K562 (cell line): ENCODE data around the gene NCAM2. TPM values are rescaled to one million over a fixed set of nuclear protein-coding genes. Genes with fewer than 3 reads are reported as not detected.
A peak's percentile ranks its signal among the peaks of the same experiment; 100 is the strongest.

Experiments
- ATAC-seq: fragments of 200-7000 bp; cut with Tn5 transposase; 3 replicates; pipeline ENCODE4 v1.9.1; 2020; ENCODE audit warnings: moderate library complexity
- BruUV-seq: library from RNA; stranded (reverse); fragments of 400-500 nt; replicated peaks from 2 replicates; lab custom pipeline; 2021; lab: Mats Ljungman, UMichigan
- CTCF ChIA-PET: fragments of 300-600 bp; formaldehyde crosslinking; extraction: SDS; loops from one replicate; lab custom pipeline; 2021; ENCODE audit warnings: low intra/inter-chr PET ratio; lab: Yijun Ruan, JAX
- POLR2A ChIA-PET: fragments of 300-600, 350-650 bp; sonication (Branson Sonifier 250); formaldehyde crosslinking; extraction: SDS; loops from one replicate; lab custom pipeline; 2021; ENCODE audit warnings: antibody characterized with exemption, inconsistent platforms; lab: Yijun Ruan, JAX
- DNase-seq, 4 experiments: peaks; one replicate each; pipeline versions ENCODE4 v3.0.0 to v3.0.0-alpha.2; 2011 to 2018; ENCODE audit warnings: low spot score in 3 of 4, mixed read lengths in 3 of 4; ENCODE audit errors: extremely low read depth in 1 of 4
- FAIRE-seq: peaks from 2 replicates; lab custom pipeline; 2011; peaks lifted over from hg19 to GRCh38; lab: Jason Lieb, UNC
- H2AFZ ChIP-seq: 2 replicates; pipeline ENCODE4 v1.6.0; 2011; ENCODE audit warnings: low read depth, low read length, control low read depth, inconsistent platforms
- H3K27ac ChIP-seq: fragments of 200-600 bp; 3 replicates; pipeline ENCODE4 v1.8.0; 2011; ENCODE audit warnings: low read depth, mild to moderate bottlenecking, control low read depth, inconsistent platforms, low read length, moderate library complexity, mixed read lengths; ENCODE audit errors: extremely low read depth
- H3K27me3 ChIP-seq, 2 experiments: fragments of 300-600 bp in 1 of 2; 2 replicates in 1 of 2; 3 replicates in 1 of 2; pipeline versions ENCODE4 v1.6.0 to v1.8.0; 2011; ENCODE audit warnings: inconsistent platforms in 2 of 2, low read length in 2 of 2, mild to moderate bottlenecking in 1 of 2, mixed read lengths in 1 of 2, moderate library complexity in 1 of 2; ENCODE audit not compliant: control insufficient read depth in 2 of 2, insufficient read depth in 2 of 2
- H3K36me3 ChIP-seq: fragments of 300-600 bp; 3 replicates; pipeline ENCODE4 v1.8.0; 2011; ENCODE audit warnings: mild to moderate bottlenecking, low read length, inconsistent platforms; ENCODE audit not compliant: control insufficient read depth, insufficient read depth
- H3K4me1 ChIP-seq, 2 experiments: fragments of 200-600 bp in 1 of 2; replicated peaks in 1 of 2; 2 replicates in 1 of 2; 3 replicates in 1 of 2; pipeline versions ENCODE4 v1.5.1 to v1.8.0; 2011; ENCODE audit warnings: inconsistent platforms in 2 of 2, low read length in 2 of 2, mild to moderate bottlenecking in 1 of 2, mixed read lengths in 1 of 2, moderate library complexity in 1 of 2; ENCODE audit not compliant: control insufficient read depth in 2 of 2, insufficient read depth in 2 of 2
- H3K4me2 ChIP-seq: 2 replicates; pipeline ENCODE4 v1.6.1; 2011; ENCODE audit warnings: low read length, control low read depth, inconsistent platforms, mixed read lengths; ENCODE audit not compliant: insufficient read depth
- H3K4me3 ChIP-seq: fragments of 200-600 bp; sonication (generic), shearing (Covaris generic); 2 replicates; pipeline ENCODE4 v1.5.1; 2016; ENCODE audit warnings: control low read depth, inconsistent platforms
- H3K79me2 ChIP-seq: fragments of 200-600 bp; 3 replicates; pipeline ENCODE4 v1.8.0; 2011; ENCODE audit warnings: low read length, inconsistent platforms; ENCODE audit not compliant: control insufficient read depth, insufficient read depth
- H3K9ac ChIP-seq, 2 experiments: 2 replicates each; pipeline versions ENCODE4 v1.6.0 to v1.6.1; 2011; ENCODE audit warnings: low read depth in 2 of 2, low read length in 2 of 2, control low read depth in 1 of 2, inconsistent platforms in 1 of 2, mild to moderate bottlenecking in 1 of 2, mixed read lengths in 1 of 2; ENCODE audit not compliant: insufficient read depth in 1 of 2
- H3K9me1 ChIP-seq: one replicate; pipeline ENCODE4 v1.6.0; 2011; ENCODE audit warnings: inconsistent platforms, mild to moderate bottlenecking, low read length, moderate library complexity; ENCODE audit not compliant: control insufficient read depth, insufficient read depth
- H3K9me3 ChIP-seq: replicated peaks from 2 replicates; pipeline ENCODE4 v1.5.1; 2011; ENCODE audit warnings: low read depth, low read length, inconsistent platforms; ENCODE audit not compliant: control insufficient read depth, insufficient read depth
- H4K20me1 ChIP-seq: replicated peaks from 2 replicates; pipeline ENCODE4 v1.6.1; 2011; ENCODE audit warnings: low read length, inconsistent platforms, mixed read lengths; ENCODE audit not compliant: control insufficient read depth, insufficient read depth
- BACH1 ChIP-seq: fragments of 200-800 bp; sonication (Bioruptor generic); IDR thresholded peaks from 2 replicates; pipeline ENCODE4 v1.6.1; 2016; ENCODE audit warnings: missing genetic modification characterization, missing compliant biosample characterization
- KAT8 ChIP-seq: fragments of 450-650 bp; IDR thresholded peaks from 2 replicates; pipeline ENCODE4 v1.6.1; 2016; ENCODE audit warnings: low read depth, mild to moderate bottlenecking
- MTF1 ChIP-seq: fragments of 250-450 bp; sonication (Bioruptor Pico); IDR thresholded peaks from 2 replicates; pipeline ENCODE4 v1.9.0; 2021; ENCODE audit warnings: moderate library complexity, mild to moderate bottlenecking, inconsistent platforms, borderline replicate concordance
- PHB ChIP-seq: fragments of 250-450 bp; sonication (Bioruptor Pico); IDR thresholded peaks from 2 replicates; pipeline ENCODE4 v1.5.0; 2021
- PHF20 ChIP-seq: fragments of 450-650 bp; IDR thresholded peaks from 2 replicates; pipeline ENCODE4 v1.6.1; 2018; ENCODE audit not compliant: partially characterized antibody
- PRMT5 ChIP-seq: sonication (generic); formaldehyde crosslinking; IDR thresholded peaks from 2 replicates; pipeline ENCODE4 v1.5.0; 2020; ENCODE audit warnings: missing genetic modification reagents
- SMARCB1 ChIP-seq: IDR thresholded peaks from 2 replicates; pipeline ENCODE4 v1.6.1; 2011; ENCODE audit warnings: improper control_type of control experiment, low read depth; ENCODE audit not compliant: insufficient read length
- TFAP4 ChIP-seq: sonication (generic); formaldehyde crosslinking; IDR thresholded peaks from 2 replicates; pipeline ENCODE4 v1.8.0; 2022; ENCODE audit warnings: missing genetic modification reagents, mild to moderate bottlenecking, moderate library complexity, borderline replicate concordance
- THAP7 ChIP-seq: fragments of 250-450 bp; sonication (Bioruptor Pico); IDR thresholded peaks from 2 replicates; pipeline ENCODE4 v1.5.0; 2021
- U2AF2 ChIP-seq: fragments of 200-400 bp; formaldehyde crosslinking; optimal IDR thresholded peaks from 2 replicates; pipeline ENCODE3; 2017; ENCODE audit warnings: low read depth, mild to moderate bottlenecking, low read length
- ZNF24 ChIP-seq: fragments of 450-650 bp; IDR thresholded peaks from 2 replicates; pipeline ENCODE4 v1.6.1; 2016
- ZNF263 ChIP-seq: sonication (generic); formaldehyde crosslinking; IDR thresholded peaks from 2 replicates; pipeline ENCODE4 v1.8.0; 2022; ENCODE audit warnings: mild to moderate bottlenecking, missing genetic modification reagents, borderline replicate concordance
- ZNF3 ChIP-seq: fragments of 250-450 bp; sonication (Bioruptor Pico); IDR thresholded peaks from 2 replicates; pipeline ENCODE4 v1.5.0; 2021; ENCODE audit warnings: mild to moderate bottlenecking, moderate library complexity
- ZNF431 ChIP-seq: sonication (generic); formaldehyde crosslinking; IDR thresholded peaks from 2 replicates; pipeline ENCODE4 v1.8.0; 2022; ENCODE audit warnings: mild to moderate bottlenecking, missing genetic modification reagents
- ZNF551 ChIP-seq: fragments of 250-450 bp; sonication (Bioruptor Pico); IDR thresholded peaks from 2 replicates; pipeline ENCODE4 v1.5.0; 2021; ENCODE audit warnings: mild to moderate bottlenecking, moderate library complexity
- ZSCAN29 ChIP-seq: fragments of 450-650 bp; IDR thresholded peaks from 2 replicates; pipeline ENCODE4 v1.6.1; 2017
- ZSCAN32 ChIP-seq: fragments of 450-650 bp; formaldehyde crosslinking; IDR thresholded peaks from 2 replicates; pipeline ENCODE4 v1.4.0; 2020; ENCODE audit warnings: mild to moderate bottlenecking, moderate library complexity
- WGBS: fragments of 100-300 bp; shearing (Covaris generic); methylation state at CpG from one replicate; pipeline ENCODE4 v1.1.6; 2016; ENCODE audit warnings: low coverage, mixed read lengths; ENCODE audit not compliant: insufficient coverage; ENCODE audit errors: missing lambda C conversion rate; 5-methylcytosine and 5-hydroxymethylcytosine counted together
- in situ Hi-C: fragments of 300-500 bp; cut with MboI; formaldehyde crosslinking; loops from 4 replicates; pipeline ENCODE4 v1.15.0; 2018; ENCODE audit warnings: inconsistent platforms, mixed read lengths
- intact Hi-C: fragments of 100-400 bp; cut with micrococcal nuclease; formaldehyde crosslinking; loops from 2 replicates; pipeline ENCODE4 v1.14.2; 2022
- polyA plus RNA-seq, 8 experiments: library from polyadenylated mRNA; depleted of rRNA in 4 of 8; stranded (reverse) in 5 of 8; unstranded in 3 of 8; fragments of >200 nt; fragmentation: Nextera tagmentation in 2 of 8; fragmentation: Illumina TruSeq in 1 of 8; extraction: Ambion mirVana in 2 of 8; extraction: Trizol in 1 of 8; gene quantifications; 2 replicates each; pipeline versions ENCODE4 v1.2.1 to v1.2.3, GENCODE V29; 2011 to 2014; ENCODE audit warnings: inconsistent platforms in 1 of 8, missing spikeins in 1 of 8
- total RNA-seq, 7 experiments: library from RNA; depleted of rRNA in 6 of 7; stranded (reverse); fragments of >200 nt in 6 of 7; fragmentation: Illumina TruSeq in 2 of 7; extraction: Trizol in 2 of 7; gene quantifications; 2 replicates each; pipeline versions ENCODE4 v1.2.1 to v1.2.3, GENCODE V29; 2011 to 2021; ENCODE audit warnings: low replicate concordance in 1 of 7
- TF ChIP-seq, protein P1 (sequence below): fragments of 450-650 bp; IDR thresholded peaks from 2 replicates; pipeline ENCODE4 v1.6.1; 2018; ENCODE audit not compliant: partially characterized antibody

The NCAM2 gene
- total and polyA plus RNA-seq, 9 of the 15 experiments (the other 6 are each of a cell fraction or from before 2014, with no cell fraction given): 14.0 to 58.2 (median 27.8) TPM

GRCh38 chr21:21162786-21163185, 164.6 kb downstream of the NCAM2 start:
- peak overlapping the region; percentile 71; the same call in 2 of the 3 replicates for H3K27ac ChIP-seq
- H3K9me1 ChIP-seq: no peaks in the 10 kb centered on the region
- DNase-seq (no peak), ATAC-seq (peak; percentile 1; the same call in 2 of the 3 replicates), FAIRE-seq (peak; percentile 15)
- peaks cover 97% of the 10 kb centered on the region for H3K79me2 ChIP-seq
- in situ Hi-C loops: no loop called here
- ChIA-PET POLR2A (interaction anchor here (1.3 kb wide), 1 partner anchor 46 kb away, joined by 4 read pairs; no protein-coding TSS in a partner anchor), CTCF (interaction anchor here (0.6 to 1.6 kb wide), 2 partner anchors 150 to 211 kb away, joined by 3 to 8 read pairs; no protein-coding TSS in a partner anchor)
- H3K36me3 ChIP-seq: peaks cover 2% of the 10 kb centered on the region; the same call in 1 of the 3 replicates
- 0 out of 2 replicates have a peak, but pooled peaks cover 4% of the 10 kb centered on the region for H4K20me1 ChIP-seq
- peaks cover 10 to 12% of the 10 kb centered on the region in 2 experiments; a peak in 4 of 5 replicates for H3K4me1 ChIP-seq
- intact Hi-C loops: loop anchor here (5.0 kb wide), 2 partner anchors 40 to 525 kb away; no protein-coding TSS in a partner anchor
- BruUV-seq: no TSS peak
- H3K27me3 ChIP-seq: no peaks in the 10 kb centered on the region
- no peaks in the 10 kb centered on the region for H3K9me3 ChIP-seq
- H3K9ac ChIP-seq: peak overlapping the region in 1 of 2 experiments; percentile 39; a peak in 2 of 4 replicates
- peak overlapping the region; percentile 16; the same call in 1 of the 2 replicates for H3K4me2 ChIP-seq
- WGBS: 6% methylated on average over 4 of the region's 4 CpGs
- no peak overlapping the region for H2AFZ ChIP-seq
- no peak overlapping the region for H3K4me3 ChIP-seq
- no peak for TF ChIP-seq ZNF3 (CRISPR knock-in tag)
- TF ChIP-seq PHB: no peak
- TF ChIP-seq SMARCB1: peak; percentile 19
- no peak for TF ChIP-seq U2AF2
- TF ChIP-seq TFAP4: no peak
- peak; percentile 75; the same call in 1 of the 2 replicates for TF ChIP-seq ZNF24
- no peak for TF ChIP-seq BACH1 (tag)
- TF ChIP-seq ZSCAN32: no peak
- TF ChIP-seq ZNF551: no peak
- TF ChIP-seq MTF1 (CRISPR knock-in tag): no peak
- TF ChIP-seq THAP7 (CRISPR knock-in tag): no peak
- TF ChIP-seq PHF20: no peak
- no peak for TF ChIP-seq KAT8
- no peak for TF ChIP-seq ZNF431 (CRISPR knock-in tag)
- 0 out of 2 replicates have a peak, but pooled peaks have one; percentile 67 for TF ChIP-seq ZSCAN29
- no peak for TF ChIP-seq PRMT5 (CRISPR knock-in tag)
- TF ChIP-seq, protein P1, sequence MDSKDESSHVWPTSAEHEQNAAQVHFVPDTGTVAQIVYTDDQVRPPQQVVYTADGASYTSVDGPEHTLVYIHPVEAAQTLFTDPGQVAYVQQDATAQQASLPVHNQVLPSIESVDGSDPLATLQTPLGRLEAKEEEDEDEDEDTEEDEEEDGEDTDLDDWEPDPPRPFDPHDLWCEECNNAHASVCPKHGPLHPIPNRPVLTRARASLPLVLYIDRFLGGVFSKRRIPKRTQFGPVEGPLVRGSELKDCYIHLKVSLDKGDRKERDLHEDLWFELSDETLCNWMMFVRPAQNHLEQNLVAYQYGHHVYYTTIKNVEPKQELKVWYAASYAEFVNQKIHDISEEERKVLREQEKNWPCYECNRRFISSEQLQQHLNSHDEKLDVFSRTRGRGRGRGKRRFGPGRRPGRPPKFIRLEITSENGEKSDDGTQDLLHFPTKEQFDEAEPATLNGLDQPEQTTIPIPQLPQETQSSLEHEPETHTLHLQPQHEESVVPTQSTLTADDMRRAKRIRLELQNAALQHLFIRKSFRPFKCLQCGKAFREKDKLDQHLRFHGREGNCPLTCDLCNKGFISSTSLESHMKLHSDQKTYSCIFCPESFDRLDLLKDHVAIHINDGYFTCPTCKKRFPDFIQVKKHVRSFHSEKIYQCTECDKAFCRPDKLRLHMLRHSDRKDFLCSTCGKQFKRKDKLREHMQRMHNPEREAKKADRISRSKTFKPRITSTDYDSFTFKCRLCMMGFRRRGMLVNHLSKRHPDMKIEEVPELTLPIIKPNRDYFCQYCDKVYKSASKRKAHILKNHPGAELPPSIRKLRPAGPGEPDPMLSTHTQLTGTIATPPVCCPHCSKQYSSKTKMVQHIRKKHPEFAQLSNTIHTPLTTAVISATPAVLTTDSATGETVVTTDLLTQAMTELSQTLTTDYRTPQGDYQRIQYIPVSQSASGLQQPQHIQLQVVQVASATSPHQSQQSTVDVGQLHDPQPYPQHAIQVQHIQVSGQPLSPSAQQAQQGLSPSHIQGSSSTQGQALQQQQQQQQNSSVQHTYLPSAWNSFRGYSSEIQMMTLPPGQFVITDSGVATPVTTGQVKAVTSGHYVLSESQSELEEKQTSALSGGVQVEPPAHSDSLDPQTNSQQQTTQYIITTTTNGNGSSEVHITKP: no peak
- TF ChIP-seq ZNF263 (CRISPR knock-in tag): no peak
